Kidney epithelial cell (primary cell): ENCODE results near the gene LPAR3. TPM values are rescaled to one million over a fixed set of nuclear protein-coding genes. Genes with fewer than 3 reads are reported as not detected.

Experiments used
- DNase-seq: peaks from one replicate; pipeline ENCODE4 v3.0.0-alpha.2; 2010; ENCODE audit warnings: low read depth
- H3K27me3 ChIP-seq: 2 replicates; pipeline ENCODE4 v1.6.0; 2011; ENCODE audit warnings: low read length; ENCODE audit not compliant: control insufficient read depth, insufficient read depth
- H3K36me3 ChIP-seq: 2 replicates; pipeline ENCODE4 v1.5.1; 2011; ENCODE audit warnings: low read length; ENCODE audit not compliant: control insufficient read depth, insufficient read depth
- H3K4me3 ChIP-seq: 2 replicates; pipeline ENCODE4 v1.5.1; 2011; ENCODE audit warnings: low read depth, mild to moderate bottlenecking, control low read depth, low read length
- CTCF ChIP-seq: IDR thresholded peaks from 2 replicates; pipeline ENCODE4 v1.5.1; 2011; ENCODE audit warnings: mild to moderate bottlenecking, moderate library complexity, low read length, control low read depth, inconsistent platforms; ENCODE audit not compliant: insufficient read depth, poor library complexity, severe bottlenecking
- total RNA-seq: library from RNA; depleted of rRNA; stranded (reverse); fragments of >200 nt; gene quantifications from 2 replicates; pipeline ENCODE4 v1.2.3, GENCODE V29; 2015

Gene LPAR3
- total RNA-seq, 1 donor from 2014 or later: 0.58 TPM

- no peak for TF ChIP-seq CTCF
- no peak for DNase-seq
- H3K27me3 ChIP-seq: no peaks in the 10 kb centered on the region
- no peak overlapping the region for H3K4me3 ChIP-seq
- no peaks in the 10 kb centered on the region for H3K36me3 ChIP-seq
These were observed 62.9 kb downstream of the LPAR3 start for GRCh38 chr1:84830136-84830535.

GRCh38 chr1:84827976-84828375 is 65.0 kb downstream of the LPAR3 start:
- TF ChIP-seq CTCF: no peak
- DNase-seq: no peak
- Histone ChIP-seq H3K4me3 (no peak overlapping the region), H3K27me3 (no peaks in the 10 kb centered on the region), H3K36me3 (no peaks in the 10 kb centered on the region)

GRCh38 chr1:84827555-84827954 is 65.5 kb downstream of the LPAR3 start:
- no peak for DNase-seq
- Histone ChIP-seq H3K36me3 (no peaks in the 10 kb centered on the region), H3K4me3 (no peak overlapping the region), H3K27me3 (no peaks in the 10 kb centered on the region)
- no peak for TF ChIP-seq CTCF

GRCh38 chr1:84825161-84825560 is 67.8 kb downstream of the LPAR3 start:
- no peak for TF ChIP-seq CTCF
- no peaks in the 10 kb centered on the region for H3K27me3 ChIP-seq
- no peak overlapping the region for H3K4me3 ChIP-seq
- no peaks in the 10 kb centered on the region for H3K36me3 ChIP-seq
- DNase-seq: no peak

- Histone ChIP-seq H3K27me3 (no peaks in the 10 kb centered on the region), H3K4me3 (no peak overlapping the region), H3K36me3 (no peaks in the 10 kb centered on the region)
- DNase-seq: no peak
- no peak for TF ChIP-seq CTCF
These were observed 69.0 kb downstream of the LPAR3 start for GRCh38 chr1:84823991-84824390.

- no peak for DNase-seq
- no peak overlapping the region for H3K4me3 ChIP-seq
- H3K27me3 ChIP-seq: no peaks in the 10 kb centered on the region
- no peak for TF ChIP-seq CTCF
- H3K36me3 ChIP-seq: no peaks in the 10 kb centered on the region
These were observed 69.5 kb downstream of the LPAR3 start for GRCh38 chr1:84823511-84823910.
